ENCODE data around the gene MATK.
A peak's percentile ranks its signal among the peaks of the same experiment; 100 is the strongest.

MATK gene

GRCh38 chr19:3785451-3785937 is 687 bp downstream of the MATK start:
- peak; percentile 47 for DNase-seq

- DNase-seq: no peak
Measured at GRCh38 chr19:3784607-3785450, 1.4 kb downstream of the MATK start.

DNA sequence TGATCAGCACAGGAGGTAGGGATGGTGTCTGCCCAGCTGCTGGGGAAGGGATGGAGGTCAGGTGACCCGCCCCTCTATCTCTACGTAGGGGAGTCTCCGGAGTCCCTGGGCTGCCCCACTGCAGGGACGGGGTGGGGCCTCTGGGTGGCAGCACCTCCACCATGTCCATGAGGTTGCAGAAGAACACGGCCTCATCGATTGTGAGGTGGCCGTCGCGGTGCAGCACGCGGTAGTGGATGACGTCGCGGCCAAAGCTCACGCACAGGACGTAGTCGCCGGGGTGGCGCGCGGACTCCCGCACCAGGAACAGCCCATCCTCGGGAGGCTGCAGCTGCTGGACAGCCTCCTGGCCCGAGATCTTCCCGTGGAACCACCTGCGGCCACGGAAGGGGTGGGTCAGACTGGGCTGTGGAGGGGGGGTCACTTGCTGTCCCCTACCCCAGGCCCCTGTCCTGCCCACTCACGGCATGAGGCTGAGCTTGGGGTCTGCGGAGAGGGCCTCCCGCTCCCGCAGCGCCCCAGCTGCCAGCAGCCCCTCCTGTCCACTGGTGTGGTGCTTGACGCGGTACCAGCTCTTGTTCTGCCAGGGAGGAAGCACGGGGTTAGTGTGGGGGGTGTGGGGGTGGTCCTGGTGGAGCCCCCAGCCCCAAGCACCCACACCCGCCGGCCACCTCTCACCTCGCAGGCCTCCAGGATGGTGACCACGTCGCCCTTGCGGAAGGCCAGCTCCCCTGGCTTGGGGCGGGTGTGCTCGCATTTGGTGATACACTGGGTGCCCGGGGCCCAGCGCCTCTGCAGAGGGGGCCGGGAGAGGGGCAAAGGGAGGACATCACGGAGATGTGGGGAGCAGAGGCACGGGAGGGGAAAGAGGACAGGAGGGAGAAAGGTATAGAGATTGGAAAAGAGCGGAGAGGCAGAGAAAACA is 2.3 kb downstream of the MATK start:
- DNase-seq: peak; percentile 68

- no peak for DNase-seq
Measured at GRCh38 chr19:3782903-3783302, 3.3 kb downstream of the MATK start.

DNA sequence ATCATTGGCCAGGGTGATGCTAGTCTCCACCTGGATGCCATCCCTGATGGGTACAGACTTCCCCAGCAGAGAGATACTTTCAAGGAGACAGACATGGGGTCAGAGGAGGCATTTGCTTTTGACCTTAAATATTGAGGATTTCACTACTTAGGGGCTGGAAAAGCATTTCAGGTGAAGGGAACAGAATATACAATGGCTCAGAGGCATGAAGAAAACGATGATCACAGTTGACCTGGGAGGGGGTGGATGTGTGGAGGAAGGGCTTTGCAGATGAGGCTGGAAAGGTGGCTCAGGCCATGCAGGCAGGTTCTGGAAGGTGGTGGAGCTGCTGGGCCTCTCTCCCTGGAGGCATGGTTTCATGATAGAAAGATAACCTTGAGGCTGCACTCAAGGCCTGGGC is 3.9 kb downstream of the MATK start:
- DNase-seq: no peak

- DNase-seq: no peak
Measured at GRCh38 chr19:3781603-3782002, 4.6 kb downstream of the MATK start.

DNA sequence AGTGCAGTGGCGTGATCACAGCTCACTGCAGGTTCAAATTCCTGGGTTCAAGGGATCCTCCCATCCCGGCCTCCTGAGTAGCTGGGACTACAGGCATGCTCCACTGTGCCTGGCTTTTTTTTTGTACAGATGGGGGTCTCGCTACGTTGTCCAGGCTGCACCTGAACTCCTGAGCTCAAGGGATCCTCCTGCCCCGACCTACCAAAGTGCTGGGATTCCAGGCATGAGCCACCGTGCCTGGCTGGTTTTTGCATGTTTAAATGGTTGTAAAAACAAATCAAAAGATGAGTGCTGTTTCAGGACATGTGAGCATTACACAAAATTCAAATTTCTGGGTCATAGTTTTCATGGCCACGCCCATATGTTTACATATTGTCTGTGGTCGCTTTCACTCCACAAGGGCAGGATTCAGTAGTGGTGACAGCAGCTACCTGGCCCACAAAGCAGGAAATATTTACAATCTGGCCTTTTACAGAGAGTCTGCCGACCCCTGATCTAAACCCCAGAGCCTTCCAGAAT is 5.3 kb downstream of the MATK start:
- DNase-seq: no peak

GRCh38 chr19:3778899-3779723 is 7.1 kb downstream of the MATK start:
- no peak for DNase-seq

DNA sequence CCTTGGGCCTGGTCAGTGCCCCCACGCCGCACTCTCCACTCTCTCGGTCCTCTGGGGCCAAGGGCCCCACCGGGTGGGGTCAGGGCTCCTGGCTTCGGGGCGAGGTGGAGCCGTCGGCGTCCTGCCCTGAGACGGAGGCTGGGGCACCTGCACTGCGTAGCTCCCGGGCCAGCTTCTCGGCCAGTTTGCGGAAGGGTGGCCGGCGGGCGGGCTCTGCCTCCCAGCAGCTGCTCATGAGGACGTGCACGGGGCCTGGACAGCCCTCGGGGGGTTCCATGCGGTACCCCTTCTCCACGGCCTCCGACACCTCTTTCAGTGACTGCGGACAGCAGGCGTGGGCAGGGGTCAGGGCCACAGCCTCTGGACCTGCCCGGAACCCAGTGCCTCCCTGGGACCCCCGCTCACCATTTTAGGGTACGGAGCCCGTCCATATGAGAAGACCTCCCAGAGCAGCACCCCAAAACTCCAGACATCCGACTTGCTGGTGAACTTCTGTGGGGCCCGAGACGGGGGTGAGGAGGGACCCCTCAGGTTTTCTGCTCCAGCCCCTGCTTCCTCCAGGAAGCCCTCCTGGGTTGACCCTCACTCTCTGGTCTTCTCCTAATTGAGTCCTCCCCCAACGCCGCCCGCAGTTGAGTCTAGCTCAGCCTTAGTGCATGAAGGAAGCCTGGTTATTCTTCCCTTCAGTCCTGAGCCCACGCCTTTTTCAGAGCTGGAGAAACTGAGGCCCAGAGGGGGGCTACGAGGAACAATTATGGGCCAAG is 7.9 kb downstream of the MATK start:
- DNase-seq: no peak

DNA sequence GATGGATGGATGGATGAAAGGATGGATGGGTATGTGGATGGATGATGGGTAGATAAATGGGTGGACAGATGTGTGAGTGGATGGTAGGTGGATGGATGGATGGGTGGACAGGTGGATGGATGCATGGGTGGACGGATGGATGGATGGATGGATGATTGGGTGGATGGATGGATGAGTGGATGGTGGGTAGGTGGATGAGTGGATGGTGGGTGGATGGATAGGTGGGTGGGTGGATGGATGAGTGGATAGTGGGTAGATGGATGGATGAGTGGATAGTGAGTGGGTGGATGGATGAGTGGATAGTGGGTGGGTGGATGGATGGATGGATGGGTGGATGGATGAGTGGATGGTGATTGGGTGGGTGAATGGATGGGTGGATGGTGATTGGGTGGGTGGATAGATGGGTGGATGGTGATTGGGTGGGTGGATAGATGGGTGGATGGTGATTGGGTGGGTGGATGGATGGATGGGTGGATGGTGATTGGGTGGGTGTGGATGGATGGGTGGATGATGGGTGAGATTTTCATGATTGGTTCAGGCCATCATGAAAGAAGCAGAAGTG is 9.6 kb downstream of the MATK start:
- DNase-seq: no peak

- DNase-seq: no peak
Measured at GRCh38 chr19:3775831-3776230, 10.3 kb downstream of the MATK start.

DNA sequence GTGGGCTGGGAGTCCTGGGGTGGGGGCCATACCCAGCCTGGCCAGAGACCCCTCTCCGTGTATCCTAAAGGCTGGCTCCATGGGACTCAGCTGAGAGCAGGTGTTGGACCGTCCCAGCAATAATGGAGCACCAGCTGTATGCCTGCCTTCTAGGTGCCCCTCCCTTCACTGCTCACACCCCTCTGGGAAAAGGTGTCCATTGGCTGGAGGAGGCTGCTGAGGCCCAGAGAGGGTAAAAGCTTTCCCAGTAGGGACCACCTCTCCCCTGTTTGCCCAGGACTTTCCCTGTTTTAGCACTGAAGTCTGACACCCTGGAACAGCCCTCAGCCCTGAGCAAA is 10.8 kb downstream of the MATK start:
- no peak for DNase-seq

DNA sequence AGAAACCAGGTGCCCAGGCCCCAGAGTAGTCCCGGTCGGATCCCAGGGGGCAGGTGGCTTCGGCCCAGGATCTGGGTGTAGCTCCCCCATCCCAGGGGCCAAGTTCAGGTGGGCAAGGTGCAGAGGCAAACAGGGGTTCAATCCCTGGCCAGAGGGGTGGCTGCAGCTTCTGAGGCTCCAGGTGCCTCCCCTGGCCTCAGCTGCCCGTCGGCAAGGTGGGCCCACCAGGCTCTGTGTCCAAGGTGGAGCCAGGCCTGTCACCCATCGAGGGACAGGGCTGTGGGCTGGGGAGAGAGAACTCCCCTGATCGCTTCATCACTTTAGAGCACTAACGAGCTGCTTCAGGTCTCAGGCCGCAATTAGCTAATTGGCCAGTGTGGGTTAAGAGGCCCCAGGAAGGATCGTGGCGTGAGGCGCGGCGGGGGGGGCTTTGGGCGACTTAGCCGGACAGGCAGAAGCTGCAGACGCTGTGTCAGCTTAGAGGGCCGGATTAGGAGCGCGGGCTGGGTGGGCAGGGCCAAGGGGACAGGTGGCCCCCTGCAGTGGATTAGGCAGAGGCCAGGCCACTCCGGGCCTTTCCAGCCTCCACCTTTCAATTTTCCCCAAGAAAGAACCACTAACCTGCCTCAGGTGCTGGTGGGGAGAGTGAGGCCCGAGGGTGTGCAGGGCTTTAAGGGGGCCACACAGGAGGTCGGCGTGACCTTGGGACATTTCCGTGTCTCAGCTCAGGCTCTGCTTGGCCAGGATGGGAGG is 11.4 kb downstream of the MATK start:
- no peak for DNase-seq

DNA sequence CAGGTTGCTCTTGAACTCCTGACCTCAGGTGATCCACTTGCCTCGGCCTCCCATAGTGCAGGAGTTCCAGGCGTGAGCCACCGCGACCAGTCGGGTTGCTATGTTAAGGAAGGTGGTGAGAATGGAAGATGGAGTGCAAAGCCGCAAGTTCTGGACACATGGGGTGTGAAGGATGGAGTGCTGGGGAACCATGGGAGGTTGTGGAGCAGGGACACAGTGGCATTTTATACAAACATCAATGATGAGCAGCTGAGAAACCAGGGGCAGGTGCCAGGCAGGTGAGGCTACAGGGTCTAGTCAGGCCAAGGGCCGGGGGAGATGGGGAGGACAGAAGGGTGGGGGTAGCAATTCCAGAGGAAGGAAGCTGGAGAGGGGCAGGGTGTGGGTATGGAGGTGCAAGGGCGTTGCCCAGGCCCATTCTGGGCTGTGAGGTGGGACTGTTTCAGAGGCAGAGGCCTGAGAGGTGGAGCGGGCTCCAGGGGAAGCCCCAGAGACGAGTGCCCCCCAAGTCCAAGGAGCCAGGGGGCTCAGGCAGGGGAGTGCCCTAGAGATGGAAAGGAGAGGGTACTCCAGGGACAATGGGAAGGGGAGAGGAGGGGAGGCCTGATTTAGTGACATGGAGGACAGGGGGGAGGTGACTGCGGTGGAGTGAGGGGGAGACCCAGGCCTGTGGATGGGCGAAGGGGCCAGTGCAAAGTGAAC is 12.2 kb downstream of the MATK start:
- no peak for DNase-seq

GRCh38 chr19:3771906-3772455 is 14.2 kb downstream of the MATK start, which contains the start of gene RAX2:
Gene RAX2, minus strand, starts transcription at chr19:3772228. Its CDS starts 486 bp downstream, at chr19:3771742.
- no peak for DNase-seq

DNA sequence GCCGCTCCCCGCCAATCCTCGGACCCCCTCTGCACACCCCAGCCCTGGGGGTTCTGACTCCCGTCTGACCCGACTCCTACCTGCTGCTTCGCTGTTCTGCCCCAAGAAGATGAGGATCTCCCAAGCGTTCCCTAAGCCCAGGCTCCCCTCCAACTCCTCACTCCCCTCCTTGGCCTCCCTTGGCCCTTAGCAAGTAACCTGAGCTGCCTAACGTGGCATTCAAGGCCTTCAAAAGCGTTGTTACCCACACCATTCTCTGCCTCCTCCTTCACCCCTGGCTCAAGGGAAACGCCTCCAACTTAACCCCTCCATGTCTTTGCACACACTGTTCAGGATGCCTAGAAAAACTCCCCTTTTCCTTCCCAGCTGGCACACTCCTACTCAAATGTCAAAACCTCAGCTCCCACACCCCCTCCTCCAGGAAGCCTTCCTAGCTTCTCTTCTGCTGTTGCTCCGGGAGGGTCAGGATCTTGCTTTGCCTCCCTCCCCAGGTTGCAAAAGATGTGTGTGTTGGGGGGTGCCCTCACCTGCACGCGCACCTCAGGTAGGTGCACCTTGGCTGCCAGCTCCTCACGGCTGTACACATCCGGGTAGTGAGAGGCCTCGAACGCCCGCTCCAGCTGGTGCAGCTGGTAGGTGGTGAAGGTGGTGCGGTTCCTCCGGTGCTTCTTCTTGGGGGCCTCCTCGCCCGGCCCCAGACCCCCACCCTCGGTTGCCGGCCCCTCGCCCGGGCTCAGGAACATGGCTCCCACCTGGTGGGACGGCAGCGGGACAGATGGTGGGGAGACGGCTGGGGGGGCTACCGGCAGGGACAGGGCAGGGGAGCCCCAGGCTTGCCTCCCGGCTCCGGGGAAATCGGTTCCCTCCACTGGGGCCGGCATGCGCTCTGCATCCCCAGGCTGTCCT is 14.9 kb downstream of the MATK start:
- DNase-seq: no peak

- no peak for DNase-seq
Measured at GRCh38 chr19:3770136-3770999, 15.8 kb downstream of the MATK start.

DNA sequence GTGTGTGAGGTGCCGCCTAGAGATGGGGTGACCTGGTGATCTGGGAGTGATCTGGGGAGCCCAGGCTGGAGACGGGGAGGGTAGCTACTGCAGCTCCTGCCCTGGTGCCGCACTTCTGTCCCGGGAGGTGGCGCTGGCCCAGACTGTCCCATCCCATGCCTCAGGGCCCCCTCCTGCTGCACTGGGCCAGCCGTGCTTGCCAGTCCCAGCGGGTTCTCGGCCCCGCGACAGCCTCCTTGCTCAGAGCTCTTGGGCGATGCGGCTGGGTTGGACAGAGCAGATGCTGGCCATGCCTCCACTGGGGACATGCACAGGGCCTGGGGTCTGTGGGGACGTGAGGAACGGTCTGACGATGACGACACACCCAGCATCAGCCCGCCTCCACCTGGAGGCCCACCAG is 16.7 kb downstream of the MATK start:
- DNase-seq: no peak
